ENCODE measurements around the gene DLK2. TPM values are rescaled to one million over a fixed set of nuclear protein-coding genes. Genes with fewer than 3 reads are reported as not detected.
A peak's percentile ranks its signal among the peaks of the same experiment; 100 is the strongest.

Gene DLK2
- total and polyA plus RNA-seq, 2 of the 13 experiments (the other 11 are each of a cell fraction or from before 2014, with no cell fraction given), result 1.2 to 3.8 TPM

GRCh38 chr6:43477235-43478007 is 22.1 kb upstream of the DLK2 start, which contains the start of gene TJAP1 (continued):
- TF ChIP-seq, protein P1, sequence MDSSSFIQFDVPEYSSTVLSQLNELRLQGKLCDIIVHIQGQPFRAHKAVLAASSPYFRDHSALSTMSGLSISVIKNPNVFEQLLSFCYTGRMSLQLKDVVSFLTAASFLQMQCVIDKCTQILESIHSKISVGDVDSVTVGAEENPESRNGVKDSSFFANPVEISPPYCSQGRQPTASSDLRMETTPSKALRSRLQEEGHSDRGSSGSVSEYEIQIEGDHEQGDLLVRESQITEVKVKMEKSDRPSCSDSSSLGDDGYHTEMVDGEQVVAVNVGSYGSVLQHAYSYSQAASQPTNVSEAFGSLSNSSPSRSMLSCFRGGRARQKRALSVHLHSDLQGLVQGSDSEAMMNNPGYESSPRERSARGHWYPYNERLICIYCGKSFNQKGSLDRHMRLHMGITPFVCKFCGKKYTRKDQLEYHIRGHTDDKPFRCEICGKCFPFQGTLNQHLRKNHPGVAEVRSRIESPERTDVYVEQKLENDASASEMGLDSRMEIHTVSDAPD (CRISPR knock-in tag; IDR thresholded peaks at IDR 0.05), result no peak
- TF ChIP-seq IKZF4 (CRISPR knock-in tag; IDR thresholded peaks at IDR 0.05; ENCODE audit: borderline replicate concordance, low read depth, not compliant biosample characterization) (no peak), MIER2 (CRISPR knock-in tag; IDR thresholded peaks at IDR 0.05) (no peak), FLYWCH1 (CRISPR knock-in tag; IDR thresholded peaks at IDR 0.05) (no peak), AGO2 (optimal IDR thresholded peaks at IDR 0.05; ENCODE audit: low read depth, low read length) (no peak), MXD4 (CRISPR knock-in tag; IDR thresholded peaks at IDR 0.05) (no peak), ZNF44 (CRISPR knock-in tag; IDR thresholded peaks at IDR 0.05) (no peak), HNRNPLL (IDR thresholded peaks at IDR 0.05; ENCODE audit: low read depth, low read length, poor library complexity, severe bottlenecking) (peak; percentile 81), ZNF660 (CRISPR knock-in tag; IDR thresholded peaks at IDR 0.05; ENCODE audit: borderline replicate concordance, low read depth) (no peak), ZNF616 (CRISPR knock-in tag; IDR thresholded peaks at IDR 0.05; ENCODE audit: low read depth) (peak; percentile 28; the same call in 1 of the 2 replicates), PRDM10 (CRISPR knock-in tag; IDR thresholded peaks at IDR 0.05; ENCODE audit: low read depth) (no peak), XBP1 (CRISPR knock-in tag; IDR thresholded peaks at IDR 0.05) (no peak), ARID2 (CRISPR knock-in tag; IDR thresholded peaks at IDR 0.05; ENCODE audit: borderline replicate concordance) (no peak), NCOA1 (CRISPR knock-in tag; IDR thresholded peaks at IDR 0.05) (no peak), ZNF577 (CRISPR knock-in tag; IDR thresholded peaks at IDR 0.05; ENCODE audit: borderline replicate concordance, low read depth) (0 out of 2 replicates have a peak, but pooled peaks have one; percentile 76)
- TF ChIP-seq, protein P2, sequence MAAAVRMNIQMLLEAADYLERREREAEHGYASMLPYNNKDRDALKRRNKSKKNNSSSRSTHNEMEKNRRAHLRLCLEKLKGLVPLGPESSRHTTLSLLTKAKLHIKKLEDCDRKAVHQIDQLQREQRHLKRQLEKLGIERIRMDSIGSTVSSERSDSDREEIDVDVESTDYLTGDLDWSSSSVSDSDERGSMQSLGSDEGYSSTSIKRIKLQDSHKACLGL (CRISPR knock-in tag; IDR thresholded peaks at IDR 0.05), result 0 out of 2 replicates have a peak, but pooled peaks have one; percentile 20
- TF ChIP-seq, protein P3, sequence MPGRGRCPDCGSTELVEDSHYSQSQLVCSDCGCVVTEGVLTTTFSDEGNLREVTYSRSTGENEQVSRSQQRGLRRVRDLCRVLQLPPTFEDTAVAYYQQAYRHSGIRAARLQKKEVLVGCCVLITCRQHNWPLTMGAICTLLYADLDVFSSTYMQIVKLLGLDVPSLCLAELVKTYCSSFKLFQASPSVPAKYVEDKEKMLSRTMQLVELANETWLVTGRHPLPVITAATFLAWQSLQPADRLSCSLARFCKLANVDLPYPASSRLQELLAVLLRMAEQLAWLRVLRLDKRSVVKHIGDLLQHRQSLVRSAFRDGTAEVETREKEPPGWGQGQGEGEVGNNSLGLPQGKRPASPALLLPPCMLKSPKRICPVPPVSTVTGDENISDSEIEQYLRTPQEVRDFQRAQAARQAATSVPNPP (CRISPR knock-in tag; IDR thresholded peaks at IDR 0.05), result no peak
- TF ChIP-seq, protein P4, sequence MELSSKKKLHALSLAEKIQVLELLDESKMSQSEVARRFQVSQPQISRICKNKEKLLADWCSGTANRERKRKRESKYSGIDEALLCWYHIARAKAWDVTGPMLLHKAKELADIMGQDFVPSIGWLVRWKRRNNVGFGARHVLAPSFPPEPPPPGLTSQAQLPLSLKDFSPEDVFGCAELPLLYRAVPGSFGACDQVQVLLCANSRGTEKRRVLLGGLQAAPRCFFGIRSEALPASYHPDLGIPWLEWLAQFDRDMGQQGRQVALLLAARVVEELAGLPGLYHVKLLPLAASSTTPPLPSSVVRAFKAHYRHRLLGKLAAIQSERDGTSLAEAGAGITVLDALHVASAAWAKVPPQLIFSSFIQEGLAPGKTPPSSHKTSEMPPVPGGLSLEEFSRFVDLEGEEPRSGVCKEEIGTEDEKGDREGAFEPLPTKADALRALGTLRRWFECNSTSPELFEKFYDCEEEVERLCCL (CRISPR knock-in tag; IDR thresholded peaks at IDR 0.05; ENCODE audit: borderline replicate concordance), result 0 out of 2 replicates have a peak, but pooled peaks have one; percentile 37
- TF ChIP-seq, protein P5, sequence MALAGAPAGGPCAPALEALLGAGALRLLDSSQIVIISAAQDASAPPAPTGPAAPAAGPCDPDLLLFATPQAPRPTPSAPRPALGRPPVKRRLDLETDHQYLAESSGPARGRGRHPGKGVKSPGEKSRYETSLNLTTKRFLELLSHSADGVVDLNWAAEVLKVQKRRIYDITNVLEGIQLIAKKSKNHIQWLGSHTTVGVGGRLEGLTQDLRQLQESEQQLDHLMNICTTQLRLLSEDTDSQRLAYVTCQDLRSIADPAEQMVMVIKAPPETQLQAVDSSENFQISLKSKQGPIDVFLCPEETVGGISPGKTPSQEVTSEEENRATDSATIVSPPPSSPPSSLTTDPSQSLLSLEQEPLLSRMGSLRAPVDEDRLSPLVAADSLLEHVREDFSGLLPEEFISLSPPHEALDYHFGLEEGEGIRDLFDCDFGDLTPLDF (CRISPR knock-in tag; IDR thresholded peaks at IDR 0.05), result no peak; the same call in 1 of the 2 replicates
